Endothelial cell of umbilical vein (primary cell): ENCODE data around the gene DUSP3. TPM values are rescaled to one million over a fixed set of nuclear protein-coding genes. Genes with fewer than 3 reads are reported as not detected.

Experiments
- BruUV-seq: library from RNA; stranded (reverse); fragments of 400-500 nt; replicated peaks from 2 replicates; lab custom pipeline; 2021; lab: Mats Ljungman, UMichigan
- CTCF ChIA-PET: fragments of 300-600, 350-600 bp; sonication (Branson Sonifier 250); formaldehyde crosslinking; loops from one replicate; lab custom pipeline; 2021; ENCODE audit warnings: antibody characterized with exemption, inconsistent platforms; lab: Charles Lee
- POLR2A ChIA-PET: fragments of 300-600, 350-600 bp; sonication (Branson Sonifier 250); formaldehyde crosslinking; loops from one replicate; lab custom pipeline; 2021; ENCODE audit warnings: antibody characterized with exemption, inconsistent platforms; lab: Charles Lee
- DNase-seq: peaks from one replicate; pipeline ENCODE4 v3.0.0-alpha.2; 2011; ENCODE audit warnings: low read depth, low spot score
- FAIRE-seq: peaks from 2 replicates; lab custom pipeline; 2011; peaks lifted over from hg19 to GRCh38; lab: Jason Lieb, UNC
- H2AFZ ChIP-seq: 2 replicates; pipeline ENCODE4 v1.6.0; 2012; ENCODE audit warnings: low read depth, low read length, control low read depth, inconsistent platforms
- H3K27ac ChIP-seq: 2 replicates; pipeline ENCODE4 v1.5.1; 2011; ENCODE audit warnings: low read depth, mild to moderate bottlenecking, control low read depth, low read length, moderate library complexity; ENCODE audit not compliant: insufficient read depth
- H3K27me3 ChIP-seq, 2 experiments: 2 replicates each; pipeline versions ENCODE4 v1.6.0 to v1.6.1; 2011; ENCODE audit warnings: low read length in 2 of 2, mixed read lengths in 1 of 2; ENCODE audit not compliant: control insufficient read depth in 2 of 2, insufficient read depth in 2 of 2
- H3K36me3 ChIP-seq, 2 experiments: 2 replicates in 1 of 2; 3 replicates in 1 of 2; pipeline ENCODE4 v1.5.1; 2011; ENCODE audit warnings: low read length in 2 of 2, mild to moderate bottlenecking in 1 of 2, moderate library complexity in 1 of 2; ENCODE audit not compliant: control insufficient read depth in 2 of 2, insufficient read depth in 2 of 2; ENCODE audit errors: extremely low read depth in 1 of 2
- H3K4me1 ChIP-seq: 3 replicates; pipeline ENCODE4 v1.5.1; 2011; ENCODE audit warnings: mild to moderate bottlenecking, low read length; ENCODE audit not compliant: control insufficient read depth, insufficient read depth; ENCODE audit errors: extremely low read depth
- H3K4me2 ChIP-seq: 2 replicates; pipeline ENCODE4 v1.6.1; 2011; ENCODE audit warnings: low read length, control low read depth, mixed read lengths; ENCODE audit not compliant: insufficient read depth
- H3K4me3 ChIP-seq, 3 experiments: fragments of 200-600 bp in 1 of 3; sonication (generic), shearing (Covaris generic) in 1 of 3; replicated peaks in 1 of 3; 2 replicates each; pipeline ENCODE4 v1.5.1; 2011 to 2016; ENCODE audit warnings: control low read depth in 3 of 3, low read length in 3 of 3, mild to moderate bottlenecking in 2 of 3, inconsistent platforms in 1 of 3, low read depth in 1 of 3, moderate library complexity in 1 of 3; ENCODE audit not compliant: insufficient read depth in 1 of 3
- H3K79me2 ChIP-seq: 2 replicates; pipeline ENCODE4 v1.6.0; 2012; ENCODE audit warnings: low read length, inconsistent platforms; ENCODE audit not compliant: control insufficient read depth, insufficient read depth
- H3K9ac ChIP-seq: replicated peaks from 2 replicates; pipeline ENCODE3; 2011; ENCODE audit warnings: low read length, control low read depth; ENCODE audit not compliant: insufficient read depth; ENCODE audit errors: extremely low read depth
- H3K9me1 ChIP-seq: replicated peaks from 3 replicates; pipeline ENCODE4 v1.6.0; 2011; ENCODE audit warnings: mild to moderate bottlenecking, low read length; ENCODE audit not compliant: control insufficient read depth, insufficient read depth; ENCODE audit errors: extremely low read depth
- H3K9me3 ChIP-seq: replicated peaks from 2 replicates; pipeline ENCODE4 v1.5.1; 2012; ENCODE audit warnings: low read length, inconsistent platforms; ENCODE audit not compliant: control insufficient read depth, insufficient read depth
- H4K20me1 ChIP-seq: replicated peaks from 2 replicates; pipeline ENCODE3; 2011; ENCODE audit warnings: mild to moderate bottlenecking, low read length; ENCODE audit not compliant: control insufficient read depth, insufficient read depth; ENCODE audit errors: extremely low read depth
- CTCF ChIP-seq, 2 donors: IDR thresholded peaks; 1 replicate in 1 of 2; 2 replicates in 1 of 2; pipeline ENCODE4 v1.5.1; 2011; ENCODE audit warnings: low read length in 2 of 2, mild to moderate bottlenecking in 2 of 2, moderate library complexity in 2 of 2, control low read depth in 1 of 2, inconsistent platforms in 1 of 2, low read depth in 1 of 2; ENCODE audit not compliant: insufficient read depth in 1 of 2; ENCODE audit errors: extremely low read depth in 1 of 2
- EZH2 ChIP-seq: IDR thresholded peaks from 2 replicates; pipeline ENCODE4 v1.6.1; 2012; ENCODE audit warnings: borderline replicate concordance, low read depth, mild to moderate bottlenecking, moderate library complexity, low read length, inconsistent platforms; ENCODE audit not compliant: severe bottlenecking
- FOS ChIP-seq: IDR thresholded peaks from 2 replicates; pipeline ENCODE4 v1.6.1; 2011; ENCODE audit warnings: mild to moderate bottlenecking, low read length, moderate library complexity, borderline replicate concordance; ENCODE audit not compliant: insufficient read depth
- GATA2 ChIP-seq: IDR thresholded peaks from 2 replicates; pipeline ENCODE4 v1.7.0; 2011; ENCODE audit warnings: low read depth, mild to moderate bottlenecking, moderate library complexity, mixed read lengths, low read length; ENCODE audit not compliant: insufficient read length, insufficient read depth
- JUN ChIP-seq: IDR thresholded peaks from 2 replicates; pipeline ENCODE4 v1.6.1; 2011; ENCODE audit warnings: borderline replicate concordance, low read depth; ENCODE audit not compliant: insufficient read length, insufficient read depth
- MAX ChIP-seq: IDR thresholded peaks from 2 replicates; pipeline ENCODE4 v1.6.1; 2011; ENCODE audit not compliant: insufficient read depth, insufficient read length
- MYC ChIP-seq: IDR thresholded peaks from one replicate; pipeline ENCODE4 v1.6.1; 2011; ENCODE audit warnings: mild to moderate bottlenecking, low read depth, low read length
- POLR2A ChIP-seq: IDR thresholded peaks from 2 replicates; pipeline ENCODE4 v1.6.1; 2012; ENCODE audit warnings: low read depth, mild to moderate bottlenecking, control low read depth, low read length
- POLR2AphosphoS5 ChIP-seq: IDR thresholded peaks from 2 replicates; pipeline ENCODE4 v1.6.1; 2012; ENCODE audit warnings: low read depth, mild to moderate bottlenecking, control low read depth, low read length, moderate library complexity; ENCODE audit not compliant: insufficient read depth
- dilution Hi-C: fragments of 300-500 bp; cut with MboI; formaldehyde crosslinking; loops from one replicate; pipeline ENCODE4 v1.15.0; 2019; ENCODE audit warnings: low sequenced_read_pairs; ENCODE audit not compliant: extremely low pct_ligation_motif_present
- intact Hi-C: fragments of 100-400 bp; cut with micrococcal nuclease; formaldehyde crosslinking; loops from one replicate; pipeline ENCODE4 v1.10.0; 2022
- polyA plus RNA-seq, 4 experiments: library from polyadenylated mRNA; depleted of rRNA in 3 of 4; stranded (reverse) in 3 of 4; unstranded in 1 of 4; fragments of >200 nt; gene quantifications; 2 replicates each; pipeline versions ENCODE4 v1.2.1 to v1.2.3, GENCODE V29; 2011 to 2012; ENCODE audit warnings: missing spikeins in 1 of 4
- total RNA-seq: library from RNA; stranded (reverse); gene quantifications from 2 replicates; pipeline ENCODE4 v1.2.3, GENCODE V29; 2021

Gene DUSP3
- total and polyA plus RNA-seq, 2 donors (not counting 3 experiments of a cell fraction or from before 2014, with no cell fraction given), result 46.8 to 57.7 TPM

- CTCF ChIA-PET, result interaction anchor here (1.1 kb wide), 1 partner anchor 37 kb away, joined by 4 read pairs; no protein-coding TSS in a partner anchor
Measured at GRCh38 chr17:43809121-43809520, 30.3 kb upstream of the DUSP3 start.

More at GRCh38 chr17:43809121-43809520, 30.3 kb upstream of the DUSP3 start:
- peaks cover 2 to 3% of the 10 kb centered on the region in 2 experiments for H3K36me3 ChIP-seq
- H4K20me1 ChIP-seq, result no peaks in the 10 kb centered on the region
- peaks cover 3% of the 10 kb centered on the region for H3K4me1 ChIP-seq
- no peak overlapping the region for H3K4me2 ChIP-seq
- DNase-seq (no peak), FAIRE-seq (no peak)
- no peaks in the 10 kb centered on the region for H3K27me3 ChIP-seq
- dilution Hi-C loops, result no loop called here
- H3K27ac ChIP-seq, result no peak overlapping the region
- no peak overlapping the region for H2AFZ ChIP-seq
- no peak overlapping the region for H3K9ac ChIP-seq
- intact Hi-C loops, result no loop called here
- no peaks in the 10 kb centered on the region for H3K9me3 ChIP-seq
- no peak for TF ChIP-seq MAX
- TF ChIP-seq FOS, result no peak
- no peak for TF ChIP-seq MYC
- TF ChIP-seq POLR2AphosphoS5, result no peak
- TF ChIP-seq EZH2, result no peak
- TF ChIP-seq GATA2, result no peak
- no peak for TF ChIP-seq POLR2A
- TF ChIP-seq JUN, result no peak
- TF ChIP-seq CTCF (IDR thresholded peaks at IDR 0.05; ENCODE audit: extremely low read depth in 1 of 2, insufficient read depth in 1 of 2, low read depth in 1 of 2, low read length in 2 of 2), result no peak
- no peaks in the 10 kb centered on the region for H3K9me1 ChIP-seq
- POLR2A ChIA-PET, result no interaction called here
- BruUV-seq, result no TSS peak
- H3K79me2 ChIP-seq, result no peaks in the 10 kb centered on the region
- H3K4me3 ChIP-seq, result no peak overlapping the region
